Natural killer cell (primary cell): ENCODE data around the gene KRT16. TPM values are rescaled to one million over a fixed set of nuclear protein-coding genes. Genes with fewer than 3 reads are reported as not detected.
"Not testable (repeated sequence)": the region's sequence is repeated elsewhere in the genome, so short reads cannot be mapped to it uniquely, and the experiment has no call there.

Experiments
- ATAC-seq, 3 donors: fragments of 150-1000 bp in 2 of 3; fragments of 200-7000 bp in 1 of 3; cut with Tn5 transposase; 1 replicate in 1 of 3; 2 replicates in 2 of 3; pipeline ENCODE4 v1.10.0; 2021; ENCODE audit warnings: mild to moderate bottlenecking in 2 of 3, moderate library complexity in 2 of 3
- DNase-seq, 2 donors: peaks; one replicate each; pipeline versions ENCODE4 v3.0.0 to v3.0.0-alpha.2; 2013 to 2021; ENCODE audit warnings: mixed read lengths in 1 of 2
- H3K27ac ChIP-seq: one replicate; pipeline ENCODE4 v1.5.1; 2013; ENCODE audit warnings: mild to moderate bottlenecking, low read length
- H3K27me3 ChIP-seq: one replicate; pipeline ENCODE4 v1.6.1; 2013; ENCODE audit warnings: low read length; ENCODE audit not compliant: control insufficient read depth, insufficient read depth
- H3K36me3 ChIP-seq: one replicate; pipeline ENCODE4 v1.6.1; 2013; ENCODE audit warnings: low read length; ENCODE audit not compliant: control insufficient read depth, insufficient read depth
- H3K4me1 ChIP-seq: one replicate; pipeline ENCODE4 v1.6.1; 2013; ENCODE audit warnings: low read length; ENCODE audit not compliant: control insufficient read depth, insufficient read depth
- H3K4me3 ChIP-seq: one replicate; pipeline ENCODE4 v1.5.1; 2013; ENCODE audit warnings: low read length
- H3K9me3 ChIP-seq: one replicate; pipeline ENCODE4 v1.6.1; 2013; ENCODE audit warnings: low read length; ENCODE audit not compliant: control insufficient read depth, insufficient read depth
- H3K27ac Mint-ChIP-seq, 2 donors: one replicate each; pipeline ENCODE4 v1.8.0; 2022; ENCODE audit warnings: mild to moderate bottlenecking in 2 of 2, mixed read lengths in 2 of 2, moderate library complexity in 1 of 2
- H3K27me3 Mint-ChIP-seq, 2 donors: one replicate each; pipeline ENCODE4 v1.8.0; 2022; ENCODE audit warnings: low read depth in 2 of 2, mixed read lengths in 2 of 2
- H3K36me3 Mint-ChIP-seq: one replicate; pipeline ENCODE4 v1.8.0; 2022; ENCODE audit warnings: mixed read lengths
- H3K4me1 Mint-ChIP-seq, 2 donors: one replicate each; pipeline ENCODE4 v1.8.0; 2022; ENCODE audit warnings: mixed read lengths in 2 of 2
- H3K4me3 Mint-ChIP-seq: one replicate; pipeline ENCODE4 v1.8.0; 2022; ENCODE audit warnings: mild to moderate bottlenecking, moderate library complexity, mixed read lengths
- H3K9me3 Mint-ChIP-seq, 2 donors: one replicate each; pipeline ENCODE4 v1.8.0; 2022; ENCODE audit warnings: mixed read lengths in 2 of 2
- WGBS: methylation state at CpG from one replicate; pipeline ENCODE4 v1.1.7; 2013; ENCODE audit warnings: missing lambda C conversion rate; ENCODE audit not compliant: insufficient coverage; 5-methylcytosine and 5-hydroxymethylcytosine counted together
- intact Hi-C: fragments of 100-400 bp; cut with micrococcal nuclease; formaldehyde crosslinking; loops from one replicate; pipeline ENCODE4 v1.14.2; 2022
- total RNA-seq, 4 donors: library from RNA; stranded (reverse); fragments of 120-200 nt in 1 of 4; gene quantifications; one replicate each; pipeline versions ENCODE4 v1.2.3 to v1.2.4, GENCODE V29; 2013 to 2022
- TF ChIP-seq, protein P1 (sequence below): fragments of 200-600 bp; IDR thresholded peaks from one replicate; pipeline ENCODE4 v1.8.0; 2022; ENCODE audit warnings: antibody characterized with exemption

Gene KRT16
- total RNA-seq, 3 donors from 2014 or later (not counting 1 experiment from before 2014, with no cell fraction given), result not detected

DNA sequence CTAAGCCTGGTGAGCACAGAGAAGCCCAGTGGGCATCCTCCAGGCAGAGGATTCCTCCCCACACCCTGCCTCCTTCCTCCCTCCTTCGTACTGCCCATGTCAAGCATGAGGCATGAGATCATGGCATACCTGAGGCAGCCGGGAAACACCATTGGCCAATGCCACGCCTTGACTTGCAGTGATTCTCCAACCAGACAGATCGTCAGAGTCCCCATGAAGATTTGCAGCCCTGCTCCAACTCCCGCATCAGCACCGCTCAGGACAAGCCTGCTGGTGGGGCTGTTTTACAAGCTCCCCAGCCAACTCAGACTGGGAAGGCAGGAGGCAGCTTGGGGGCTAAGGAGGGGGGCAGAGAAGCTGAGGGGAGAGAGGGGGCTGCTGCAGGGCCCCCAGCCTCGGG is 2.9 kb upstream of the KRT16 start:
- DNase-seq, result no peak
- H3K9me3 Mint-ChIP-seq, result no peaks in the 10 kb centered on the region
- H3K27ac Mint-ChIP-seq, result no peak overlapping the region
- H3K36me3 Mint-ChIP-seq, result no peaks in the 10 kb centered on the region
- no peaks in the 10 kb centered on the region for H3K27me3 ChIP-seq
- H3K9me3 ChIP-seq, result no peaks in the 10 kb centered on the region
- ATAC-seq, result no peak
- H3K27me3 Mint-ChIP-seq, result no peaks in the 10 kb centered on the region
- intact Hi-C loops, result no loop called here
- TF ChIP-seq, protein P1, sequence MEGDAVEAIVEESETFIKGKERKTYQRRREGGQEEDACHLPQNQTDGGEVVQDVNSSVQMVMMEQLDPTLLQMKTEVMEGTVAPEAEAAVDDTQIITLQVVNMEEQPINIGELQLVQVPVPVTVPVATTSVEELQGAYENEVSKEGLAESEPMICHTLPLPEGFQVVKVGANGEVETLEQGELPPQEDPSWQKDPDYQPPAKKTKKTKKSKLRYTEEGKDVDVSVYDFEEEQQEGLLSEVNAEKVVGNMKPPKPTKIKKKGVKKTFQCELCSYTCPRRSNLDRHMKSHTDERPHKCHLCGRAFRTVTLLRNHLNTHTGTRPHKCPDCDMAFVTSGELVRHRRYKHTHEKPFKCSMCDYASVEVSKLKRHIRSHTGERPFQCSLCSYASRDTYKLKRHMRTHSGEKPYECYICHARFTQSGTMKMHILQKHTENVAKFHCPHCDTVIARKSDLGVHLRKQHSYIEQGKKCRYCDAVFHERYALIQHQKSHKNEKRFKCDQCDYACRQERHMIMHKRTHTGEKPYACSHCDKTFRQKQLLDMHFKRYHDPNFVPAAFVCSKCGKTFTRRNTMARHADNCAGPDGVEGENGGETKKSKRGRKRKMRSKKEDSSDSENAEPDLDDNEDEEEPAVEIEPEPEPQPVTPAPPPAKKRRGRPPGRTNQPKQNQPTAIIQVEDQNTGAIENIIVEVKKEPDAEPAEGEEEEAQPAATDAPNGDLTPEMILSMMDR, result no peak
- no peaks in the 10 kb centered on the region for H3K4me1 Mint-ChIP-seq
- no peak overlapping the region for H3K4me3 Mint-ChIP-seq
- H3K36me3 ChIP-seq, result no peaks in the 10 kb centered on the region
- H3K4me3 ChIP-seq, result no peak overlapping the region
- H3K27ac ChIP-seq, result no peak overlapping the region
- 69% methylated on average over 7 of the region's 7 CpGs for WGBS
- H3K4me1 ChIP-seq, result no peaks in the 10 kb centered on the region

DNA sequence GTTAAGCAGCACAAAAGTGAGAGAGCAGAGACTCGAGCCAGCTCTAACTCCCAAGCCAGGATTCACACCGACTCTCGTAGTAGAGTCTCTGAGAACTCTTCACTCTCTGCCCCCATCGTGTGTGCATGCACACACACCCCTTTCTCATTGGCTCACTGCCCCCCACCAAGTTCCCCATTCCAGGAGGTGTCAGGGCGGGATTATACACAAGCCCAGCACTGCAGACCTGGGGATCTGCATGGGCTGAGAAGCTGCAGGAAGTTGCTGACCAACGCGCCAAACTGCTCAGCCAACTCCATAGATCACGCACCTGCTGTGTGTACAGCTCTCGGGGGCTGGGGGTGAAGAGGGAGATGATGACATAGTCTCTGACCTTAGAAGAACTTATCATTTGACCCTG is 2.2 kb upstream of the KRT16 start:
- not testable (repeated sequence) for H3K27ac Mint-ChIP-seq

DNA sequence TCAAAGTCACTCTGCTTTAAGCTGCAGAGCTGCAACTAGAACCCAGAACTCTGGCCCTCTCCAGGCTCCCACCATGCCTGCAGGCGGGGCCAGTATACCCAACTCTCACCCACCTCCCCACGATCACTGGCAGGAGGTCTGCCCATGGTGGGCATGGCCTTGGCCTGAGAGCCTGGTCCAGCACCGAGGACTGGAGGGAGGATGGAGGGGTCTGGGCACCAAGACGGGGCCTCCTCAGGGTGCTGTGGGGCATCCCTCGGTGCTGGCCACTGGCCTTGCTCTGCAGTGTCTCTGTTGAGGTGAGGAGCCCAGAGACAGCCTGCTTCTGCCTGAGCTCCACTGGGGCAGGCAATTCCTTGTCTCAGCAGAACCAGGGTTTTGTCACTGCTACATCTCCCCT is 1.5 kb upstream of the KRT16 start:
- no peak overlapping the region for H3K4me3 Mint-ChIP-seq

More for the DNA sequence above, 2.2 kb upstream of the KRT16 start:
- H3K27me3 Mint-ChIP-seq, H3K4me1 Mint-ChIP-seq, H3K4me3 ChIP-seq, H3K27me3 ChIP-seq, ATAC-seq, H3K4me3 Mint-ChIP-seq, H3K9me3 ChIP-seq, H3K36me3 Mint-ChIP-seq, H3K36me3 ChIP-seq, H3K27ac ChIP-seq, H3K4me1 ChIP-seq, H3K9me3 Mint-ChIP-seq, intact Hi-C loops, DNase-seq: not testable (repeated sequence)
- WGBS, result 49% methylated on average over 9 of the region's 9 CpGs

DNA sequence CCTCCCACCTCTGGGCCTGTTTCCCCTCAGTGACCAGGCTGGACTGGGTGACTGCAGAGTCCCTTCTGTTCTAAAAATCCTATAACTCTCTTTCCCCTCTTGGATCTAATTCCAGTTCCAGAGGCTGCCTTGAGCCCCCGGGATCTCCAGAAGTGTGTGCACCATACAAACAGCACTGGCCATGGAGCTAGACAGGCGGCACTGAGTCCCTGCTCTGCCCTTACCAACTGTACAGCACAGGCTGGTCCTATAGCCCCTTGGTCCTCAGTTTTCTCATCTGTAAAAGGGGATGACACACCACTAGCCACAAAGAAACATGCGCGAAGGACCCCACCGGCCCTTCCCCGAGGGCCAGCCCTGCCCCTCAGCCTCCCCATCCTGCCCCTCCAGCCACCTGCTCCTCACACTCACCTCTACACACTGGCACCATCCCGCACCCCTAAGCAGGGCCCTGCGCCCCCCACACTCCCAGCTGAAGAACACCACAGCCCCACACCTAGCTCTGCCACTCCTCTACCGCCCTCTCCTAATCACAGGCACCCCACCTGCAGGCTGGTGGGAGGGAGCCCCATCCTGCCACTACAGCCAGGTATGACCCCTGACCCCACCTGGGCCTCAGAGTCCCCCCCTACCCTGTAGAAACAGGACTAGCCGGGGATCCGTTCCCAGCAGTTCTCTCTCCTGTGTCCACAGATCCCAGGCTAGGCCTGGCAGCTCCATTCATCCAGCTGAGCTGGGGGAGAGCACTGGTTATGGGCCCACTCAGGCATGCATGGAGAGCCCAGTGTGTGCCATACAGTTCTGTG is 913 bp upstream of the KRT16 start:
- peaks cover 7 to 14% of the 10 kb centered on the region in 2 donors for H3K27me3 Mint-ChIP-seq
- no peaks in the 10 kb centered on the region for H3K27me3 ChIP-seq
- intact Hi-C loops, result no loop called here
- no peak for ATAC-seq
- TF ChIP-seq, protein P1, result no peak
- no peaks in the 10 kb centered on the region for H3K4me1 ChIP-seq
- 76% methylated on average over 11 of the region's 11 CpGs for WGBS
- no peak overlapping the region for H3K27ac Mint-ChIP-seq
- no peaks in the 10 kb centered on the region for H3K36me3 Mint-ChIP-seq
- no peak for DNase-seq
- no peak overlapping the region for H3K4me3 Mint-ChIP-seq
- no peaks in the 10 kb centered on the region for H3K9me3 Mint-ChIP-seq
- no peak overlapping the region for H3K4me3 ChIP-seq
- H3K4me1 Mint-ChIP-seq, result no peaks in the 10 kb centered on the region
- H3K9me3 ChIP-seq, result no peaks in the 10 kb centered on the region
- no peaks in the 10 kb centered on the region for H3K36me3 ChIP-seq
- H3K27ac ChIP-seq, result no peak overlapping the region

More for the DNA sequence above, 1.5 kb upstream of the KRT16 start:
- no peak overlapping the region for H3K27ac ChIP-seq
- H3K36me3 ChIP-seq, result no peaks in the 10 kb centered on the region
- H3K27me3 ChIP-seq, result no peaks in the 10 kb centered on the region
- Mint-ChIP-seq H3K36me3 (no peaks in the 10 kb centered on the region), H3K4me1 (no peaks in the 10 kb centered on the region), H3K27me3 (peaks cover 7 to 9% of the 10 kb centered on the region in 2 donors), H3K9me3 (no peaks in the 10 kb centered on the region), H3K27ac (no peak overlapping the region)
- WGBS, result 94% methylated on average over 4 of the region's 5 CpGs
- intact Hi-C loops, result no loop called here
- no peak overlapping the region for H3K4me3 ChIP-seq
- no peaks in the 10 kb centered on the region for H3K9me3 ChIP-seq
- ATAC-seq, result no peak
- DNase-seq, result no peak
- TF ChIP-seq, protein P1, result no peak
- no peaks in the 10 kb centered on the region for H3K4me1 ChIP-seq
